ENCODE results near the gene FAM118A. TPM values are rescaled to one million over a fixed set of nuclear protein-coding genes. Genes with fewer than 3 reads are reported as not detected.

The FAM118A gene
- total RNA-seq, 1 experiment from 2014 or later: 21.3 TPM

DNA sequence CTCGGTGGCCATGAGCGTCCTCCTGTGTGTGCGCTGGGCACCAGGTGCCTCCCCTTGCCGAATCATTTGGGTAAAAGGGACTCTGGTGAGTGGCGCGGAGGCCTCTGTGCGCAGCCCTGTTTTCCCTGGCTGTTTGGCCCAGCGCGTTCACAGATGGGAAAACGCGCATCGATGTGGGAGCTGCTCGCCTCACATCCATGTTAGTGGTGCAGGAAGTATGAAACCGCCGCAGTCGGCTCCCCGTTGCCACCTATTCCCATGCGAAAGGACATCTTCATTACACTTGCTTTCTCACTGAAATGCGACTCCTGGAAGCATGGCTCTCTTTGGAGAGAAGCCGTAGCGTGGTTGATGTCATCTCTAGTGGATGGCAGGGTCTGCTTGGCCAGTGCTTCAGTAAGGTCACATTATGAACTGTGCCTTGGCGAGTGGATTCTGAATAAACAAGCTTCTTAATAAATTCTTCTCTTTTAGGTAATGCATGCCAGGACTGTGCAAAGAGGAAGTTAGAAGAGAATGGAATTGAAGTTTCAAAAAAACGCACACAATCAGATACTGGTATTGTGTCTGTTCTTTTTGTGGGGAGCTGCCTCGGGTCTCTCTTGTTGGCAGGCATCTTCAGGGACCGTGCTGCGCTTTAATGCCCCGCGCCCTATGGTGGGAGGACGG, 26.3 kb downstream of the FAM118A start:
- no peaks in the 10 kb centered on the region for H3K9me3 Mint-ChIP-seq
- peaks cover 18% of the 10 kb centered on the region for H3K36me3 Mint-ChIP-seq
- ATAC-seq (no peak), DNase-seq (ENCODE audit: low spot score) (no peak)
- no peak overlapping the region for H3K4me3 Mint-ChIP-seq
- TF ChIP-seq ARID4B (CRISPR knock-in tag; IDR thresholded peaks at IDR 0.05; ENCODE audit: borderline replicate concordance) (no peak), MXD4 (CRISPR knock-in tag; IDR thresholded peaks at IDR 0.05; ENCODE audit: borderline replicate concordance) (no peak), ELF4 (CRISPR knock-in tag; IDR thresholded peaks at IDR 0.05; ENCODE audit: low read depth) (no peak), E2F5 (CRISPR knock-in tag; IDR thresholded peaks at IDR 0.05) (no peak), ZNF232 (CRISPR knock-in tag; IDR thresholded peaks at IDR 0.05) (no peak), ZNF317 (CRISPR knock-in tag; IDR thresholded peaks at IDR 0.05; ENCODE audit: borderline replicate concordance, low read depth) (no peak), RORB (CRISPR knock-in tag; IDR thresholded peaks at IDR 0.05) (no peak), STAT6 (CRISPR knock-in tag; conservative IDR thresholded peaks at IDR 0.05; ENCODE audit: low read depth) (no peak), AFF4 (CRISPR knock-in tag; IDR thresholded peaks at IDR 0.05; ENCODE audit: borderline replicate concordance) (no peak), OVOL2 (CRISPR knock-in tag; IDR thresholded peaks at IDR 0.05; ENCODE audit: borderline replicate concordance) (no peak), PRRX2 (CRISPR knock-in tag; IDR thresholded peaks at IDR 0.05) (no peak)
- TF ChIP-seq, protein P1, sequence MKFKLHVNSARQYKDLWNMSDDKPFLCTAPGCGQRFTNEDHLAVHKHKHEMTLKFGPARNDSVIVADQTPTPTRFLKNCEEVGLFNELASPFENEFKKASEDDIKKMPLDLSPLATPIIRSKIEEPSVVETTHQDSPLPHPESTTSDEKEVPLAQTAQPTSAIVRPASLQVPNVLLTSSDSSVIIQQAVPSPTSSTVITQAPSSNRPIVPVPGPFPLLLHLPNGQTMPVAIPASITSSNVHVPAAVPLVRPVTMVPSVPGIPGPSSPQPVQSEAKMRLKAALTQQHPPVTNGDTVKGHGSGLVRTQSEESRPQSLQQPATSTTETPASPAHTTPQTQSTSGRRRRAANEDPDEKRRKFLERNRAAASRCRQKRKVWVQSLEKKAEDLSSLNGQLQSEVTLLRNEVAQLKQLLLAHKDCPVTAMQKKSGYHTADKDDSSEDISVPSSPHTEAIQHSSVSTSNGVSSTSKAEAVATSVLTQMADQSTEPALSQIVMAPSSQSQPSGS (CRISPR knock-in tag; IDR thresholded peaks at IDR 0.05; ENCODE audit: borderline replicate concordance, low read depth): no peak
- TF ChIP-seq, protein P2, sequence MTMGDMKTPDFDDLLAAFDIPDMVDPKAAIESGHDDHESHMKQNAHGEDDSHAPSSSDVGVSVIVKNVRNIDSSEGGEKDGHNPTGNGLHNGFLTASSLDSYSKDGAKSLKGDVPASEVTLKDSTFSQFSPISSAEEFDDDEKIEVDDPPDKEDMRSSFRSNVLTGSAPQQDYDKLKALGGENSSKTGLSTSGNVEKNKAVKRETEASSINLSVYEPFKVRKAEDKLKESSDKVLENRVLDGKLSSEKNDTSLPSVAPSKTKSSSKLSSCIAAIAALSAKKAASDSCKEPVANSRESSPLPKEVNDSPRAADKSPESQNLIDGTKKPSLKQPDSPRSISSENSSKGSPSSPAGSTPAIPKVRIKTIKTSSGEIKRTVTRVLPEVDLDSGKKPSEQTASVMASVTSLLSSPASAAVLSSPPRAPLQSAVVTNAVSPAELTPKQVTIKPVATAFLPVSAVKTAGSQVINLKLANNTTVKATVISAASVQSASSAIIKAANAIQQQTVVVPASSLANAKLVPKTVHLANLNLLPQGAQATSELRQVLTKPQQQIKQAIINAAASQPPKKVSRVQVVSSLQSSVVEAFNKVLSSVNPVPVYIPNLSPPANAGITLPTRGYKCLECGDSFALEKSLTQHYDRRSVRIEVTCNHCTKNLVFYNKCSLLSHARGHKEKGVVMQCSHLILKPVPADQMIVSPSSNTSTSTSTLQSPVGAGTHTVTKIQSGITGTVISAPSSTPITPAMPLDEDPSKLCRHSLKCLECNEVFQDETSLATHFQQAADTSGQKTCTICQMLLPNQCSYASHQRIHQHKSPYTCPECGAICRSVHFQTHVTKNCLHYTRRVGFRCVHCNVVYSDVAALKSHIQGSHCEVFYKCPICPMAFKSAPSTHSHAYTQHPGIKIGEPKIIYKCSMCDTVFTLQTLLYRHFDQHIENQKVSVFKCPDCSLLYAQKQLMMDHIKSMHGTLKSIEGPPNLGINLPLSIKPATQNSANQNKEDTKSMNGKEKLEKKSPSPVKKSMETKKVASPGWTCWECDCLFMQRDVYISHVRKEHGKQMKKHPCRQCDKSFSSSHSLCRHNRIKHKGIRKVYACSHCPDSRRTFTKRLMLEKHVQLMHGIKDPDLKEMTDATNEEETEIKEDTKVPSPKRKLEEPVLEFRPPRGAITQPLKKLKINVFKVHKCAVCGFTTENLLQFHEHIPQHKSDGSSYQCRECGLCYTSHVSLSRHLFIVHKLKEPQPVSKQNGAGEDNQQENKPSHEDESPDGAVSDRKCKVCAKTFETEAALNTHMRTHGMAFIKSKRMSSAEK (CRISPR knock-in tag; IDR thresholded peaks at IDR 0.05; ENCODE audit: borderline replicate concordance): no peak
- TF ChIP-seq, protein P3, sequence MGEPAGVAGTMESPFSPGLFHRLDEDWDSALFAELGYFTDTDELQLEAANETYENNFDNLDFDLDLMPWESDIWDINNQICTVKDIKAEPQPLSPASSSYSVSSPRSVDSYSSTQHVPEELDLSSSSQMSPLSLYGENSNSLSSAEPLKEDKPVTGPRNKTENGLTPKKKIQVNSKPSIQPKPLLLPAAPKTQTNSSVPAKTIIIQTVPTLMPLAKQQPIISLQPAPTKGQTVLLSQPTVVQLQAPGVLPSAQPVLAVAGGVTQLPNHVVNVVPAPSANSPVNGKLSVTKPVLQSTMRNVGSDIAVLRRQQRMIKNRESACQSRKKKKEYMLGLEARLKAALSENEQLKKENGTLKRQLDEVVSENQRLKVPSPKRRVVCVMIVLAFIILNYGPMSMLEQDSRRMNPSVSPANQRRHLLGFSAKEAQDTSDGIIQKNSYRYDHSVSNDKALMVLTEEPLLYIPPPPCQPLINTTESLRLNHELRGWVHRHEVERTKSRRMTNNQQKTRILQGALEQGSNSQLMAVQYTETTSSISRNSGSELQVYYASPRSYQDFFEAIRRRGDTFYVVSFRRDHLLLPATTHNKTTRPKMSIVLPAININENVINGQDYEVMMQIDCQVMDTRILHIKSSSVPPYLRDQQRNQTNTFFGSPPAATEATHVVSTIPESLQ (CRISPR knock-in tag; IDR thresholded peaks at IDR 0.05): no peak
- no peaks in the 10 kb centered on the region for H3K4me1 Mint-ChIP-seq
- H3K27ac Mint-ChIP-seq: no peak overlapping the region
- ChIA-PET POLR2A (no interaction called here), CTCF (interaction anchor here (0.8 to 2.6 kb wide), 6 partner anchors 8 to 1451 kb away, joined by 3 to 7 read pairs (median 4); partner anchors contain the start of gene UPK3A)
- H3K27me3 Mint-ChIP-seq (ENCODE audit: low read depth): no peaks in the 10 kb centered on the region

Measured in WTC11 (cell line).